ENCODE results near the gene PRTFDC1.

DNA sequence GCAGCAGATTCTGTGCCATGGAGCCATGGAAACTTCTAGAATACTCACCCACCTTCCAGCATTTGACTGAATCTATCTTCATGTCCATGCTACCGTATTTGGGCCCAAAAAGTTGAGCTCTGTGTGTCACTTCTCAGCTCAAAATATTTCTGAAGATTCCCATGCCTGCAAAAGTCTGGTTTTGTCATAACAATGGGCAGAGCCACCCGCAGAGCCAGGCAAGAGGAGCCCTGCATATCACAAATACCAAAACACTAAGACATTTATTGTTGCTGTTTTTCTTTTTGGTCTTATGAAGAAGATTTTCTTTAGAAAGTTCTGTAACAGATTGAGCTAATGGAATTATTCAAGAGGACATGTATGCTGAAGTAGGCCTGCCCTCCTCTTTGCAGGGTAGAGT lies 68.1 kb downstream of the PRTFDC1 start:
- no peak for TF ChIP-seq CTCF (IDR thresholded peaks at IDR 0.05)
- TF ChIP-seq POLR2A (IDR thresholded peaks at IDR 0.05): no peak

Data from heart left ventricle (tissue), 13 donors.